Right lobe of liver (tissue), 6 donors: ENCODE results near the gene SLC6A19. TPM values are rescaled to one million over a fixed set of nuclear protein-coding genes. Genes with fewer than 3 reads are reported as not detected.
A peak's percentile ranks its signal among the peaks of the same experiment; 100 is the strongest.

ENCODE experiments used
- ATAC-seq, 4 donors: fragments of 200-7000 bp; cut with Tn5 transposase; one replicate each; pipeline ENCODE4 v1.9.1; 2020; ENCODE audit warnings: mild to moderate bottlenecking in 4 of 4, moderate library complexity in 4 of 4
- DNase-seq, 3 donors: peaks; one replicate each; pipeline ENCODE4 v3.0.0-alpha.2; 2020
- H3K27ac ChIP-seq, 3 donors: fragments of 200-600 bp; one replicate each; pipeline ENCODE4 v1.8.0; 2022
- H3K27me3 ChIP-seq, 2 donors: fragments of 200-600 bp; one replicate each; pipeline ENCODE4 v1.8.0; 2022
- H3K36me3 ChIP-seq, 4 donors: fragments of 200-600 bp; sonication (generic) in 1 of 4; one replicate each; pipeline versions ENCODE4 v1.5.1 to v1.8.0; 2017 to 2022; ENCODE audit warnings: control low read depth in 1 of 4
- H3K4me1 ChIP-seq, 4 donors: fragments of 200-600 bp; sonication (generic) in 1 of 4; one replicate each; pipeline versions ENCODE4 v1.5.1 to v1.8.0; 2017 to 2022; ENCODE audit warnings: control low read depth in 1 of 4
- H3K4me3 ChIP-seq, 3 donors: fragments of 200-600 bp; one replicate each; pipeline ENCODE4 v1.8.0; 2022
- H3K9me3 ChIP-seq, 4 donors: fragments of 200-600 bp; sonication (generic) in 1 of 4; one replicate each; pipeline versions ENCODE4 v1.5.1 to v1.8.0; 2017 to 2022; ENCODE audit warnings: control low read depth in 1 of 4
- POLR2A ChIP-seq: fragments of 450-650 bp; IDR thresholded peaks from one replicate; pipeline ENCODE4 v1.6.1; 2017; ENCODE audit warnings: antibody characterized with exemption, mild to moderate bottlenecking
- WGBS: methylation state at CpG from one replicate; pipeline ENCODE4 v1.1.6; 2018; ENCODE audit warnings: low coverage, low lambda C conversion rate; ENCODE audit not compliant: insufficient coverage; ENCODE audit errors: missing lambda C conversion rate; 5-methylcytosine and 5-hydroxymethylcytosine counted together
- intact Hi-C, 2 donors: fragments of 100-400 bp; cut with DNase I; formaldehyde crosslinking; loops; one replicate each; pipeline versions ENCODE4 v1.11.2 to v1.14.1; 2022
- total RNA-seq, 6 experiments: library from RNA; depleted of rRNA in 2 of 6; stranded (reverse); fragments of >200 nt in 2 of 6; fragmentation: NEBNext Ultra II Directional in 3 of 6; extraction: Animal tissue kit (Norgen Biotek cat#: 25700) in 3 of 6; gene quantifications; one replicate each; pipeline versions ENCODE4 v1.1.0 to v1.2.4, GENCODE V29; 2016 to 2023
- TF ChIP-seq, protein P1 (sequence below), 4 donors: fragments of 200-600 bp in 3 of 4; fragments of 450-650 bp in 1 of 4; IDR thresholded peaks; one replicate each; pipeline versions ENCODE4 v1.5.1 to v1.8.0; 2016 to 2022; ENCODE audit warnings: antibody characterized with exemption in 4 of 4, mild to moderate bottlenecking in 2 of 4
- donor health status: DM: no; HTN: yes; CAD: no.
- donor health status: DM: no; HTN: no; CAD: no.
- donor health status: DM: no; HTN: no; CAD: no.
- donor health status: DM: no; HTN: yes; CAD: no.
- donor health status: DM: no; HTN: yes; CAD: no.

Gene SLC6A19
- total RNA-seq, 6 experiments from 2014 or later, result 0.12 to 0.93 (median 0.41) TPM

DNA sequence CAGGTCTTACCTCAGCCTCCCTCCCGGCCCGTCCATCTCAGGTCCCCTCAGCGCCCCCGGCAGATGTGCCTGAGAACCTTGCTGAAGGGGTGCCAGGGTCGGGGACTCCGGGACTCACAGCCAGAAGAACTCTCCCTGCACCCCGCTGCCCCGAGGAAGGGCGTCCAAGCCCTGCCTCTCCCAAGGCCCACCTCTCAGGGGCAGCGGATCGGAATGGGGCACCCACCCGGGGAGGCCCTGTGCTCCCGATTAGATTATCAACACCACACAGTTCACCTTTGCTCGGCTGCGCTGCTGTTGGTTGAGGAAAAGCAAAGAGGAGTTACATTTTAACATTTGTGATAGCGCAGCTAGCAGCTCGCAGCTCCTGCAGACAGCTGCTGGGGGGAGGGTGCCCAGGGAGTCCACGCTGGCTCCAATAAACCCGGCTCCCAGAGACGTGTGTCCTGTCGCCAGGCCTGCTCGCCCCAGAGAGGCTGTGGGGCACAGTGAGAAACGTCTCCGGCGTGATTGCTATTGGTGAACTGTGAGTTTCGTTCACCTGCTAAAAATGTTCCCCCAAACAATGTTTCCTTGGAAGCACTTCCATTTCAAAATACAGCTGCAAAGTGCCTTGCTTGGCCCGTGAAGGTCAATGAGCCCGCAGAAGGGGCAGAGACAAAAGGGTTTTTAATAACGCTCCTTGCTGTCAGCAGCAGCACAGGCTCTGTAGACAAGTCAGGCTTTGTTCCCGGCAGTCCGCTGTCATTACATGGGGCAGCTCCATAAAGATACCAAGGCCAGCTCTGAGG is 18.6 kb upstream of the SLC6A19 start:
- intact Hi-C loops, result loop anchor here (5.0 to 10.0 kb wide), 2 partner anchors 152 to 154 kb away; no protein-coding TSS in a partner anchor
- H3K4me3 ChIP-seq, result peak overlapping the region; percentile 30 to 57 (median 49)
- peak overlapping the region; percentile 56 to 95 (median 82) for H3K27ac ChIP-seq
- no peaks in the 10 kb centered on the region for H3K36me3 ChIP-seq
- TF ChIP-seq POLR2A, result peak; percentile 82
- TF ChIP-seq, protein P1, sequence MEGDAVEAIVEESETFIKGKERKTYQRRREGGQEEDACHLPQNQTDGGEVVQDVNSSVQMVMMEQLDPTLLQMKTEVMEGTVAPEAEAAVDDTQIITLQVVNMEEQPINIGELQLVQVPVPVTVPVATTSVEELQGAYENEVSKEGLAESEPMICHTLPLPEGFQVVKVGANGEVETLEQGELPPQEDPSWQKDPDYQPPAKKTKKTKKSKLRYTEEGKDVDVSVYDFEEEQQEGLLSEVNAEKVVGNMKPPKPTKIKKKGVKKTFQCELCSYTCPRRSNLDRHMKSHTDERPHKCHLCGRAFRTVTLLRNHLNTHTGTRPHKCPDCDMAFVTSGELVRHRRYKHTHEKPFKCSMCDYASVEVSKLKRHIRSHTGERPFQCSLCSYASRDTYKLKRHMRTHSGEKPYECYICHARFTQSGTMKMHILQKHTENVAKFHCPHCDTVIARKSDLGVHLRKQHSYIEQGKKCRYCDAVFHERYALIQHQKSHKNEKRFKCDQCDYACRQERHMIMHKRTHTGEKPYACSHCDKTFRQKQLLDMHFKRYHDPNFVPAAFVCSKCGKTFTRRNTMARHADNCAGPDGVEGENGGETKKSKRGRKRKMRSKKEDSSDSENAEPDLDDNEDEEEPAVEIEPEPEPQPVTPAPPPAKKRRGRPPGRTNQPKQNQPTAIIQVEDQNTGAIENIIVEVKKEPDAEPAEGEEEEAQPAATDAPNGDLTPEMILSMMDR (IDR thresholded peaks at IDR 0.05), result no peak
- peaks cover 0 to 58% (median 27%) of the 10 kb centered on the region in 4 donors for H3K4me1 ChIP-seq
- H3K9me3 ChIP-seq, result no peaks in the 10 kb centered on the region
- ATAC-seq, result peak; percentile 43 to 65 (median 62)
- 20% methylated on average over 8 of the region's 31 CpGs for WGBS
- peak; percentile 77 to 91 (median 90) for DNase-seq
- H3K27me3 ChIP-seq, result no peaks in the 10 kb centered on the region

DNA sequence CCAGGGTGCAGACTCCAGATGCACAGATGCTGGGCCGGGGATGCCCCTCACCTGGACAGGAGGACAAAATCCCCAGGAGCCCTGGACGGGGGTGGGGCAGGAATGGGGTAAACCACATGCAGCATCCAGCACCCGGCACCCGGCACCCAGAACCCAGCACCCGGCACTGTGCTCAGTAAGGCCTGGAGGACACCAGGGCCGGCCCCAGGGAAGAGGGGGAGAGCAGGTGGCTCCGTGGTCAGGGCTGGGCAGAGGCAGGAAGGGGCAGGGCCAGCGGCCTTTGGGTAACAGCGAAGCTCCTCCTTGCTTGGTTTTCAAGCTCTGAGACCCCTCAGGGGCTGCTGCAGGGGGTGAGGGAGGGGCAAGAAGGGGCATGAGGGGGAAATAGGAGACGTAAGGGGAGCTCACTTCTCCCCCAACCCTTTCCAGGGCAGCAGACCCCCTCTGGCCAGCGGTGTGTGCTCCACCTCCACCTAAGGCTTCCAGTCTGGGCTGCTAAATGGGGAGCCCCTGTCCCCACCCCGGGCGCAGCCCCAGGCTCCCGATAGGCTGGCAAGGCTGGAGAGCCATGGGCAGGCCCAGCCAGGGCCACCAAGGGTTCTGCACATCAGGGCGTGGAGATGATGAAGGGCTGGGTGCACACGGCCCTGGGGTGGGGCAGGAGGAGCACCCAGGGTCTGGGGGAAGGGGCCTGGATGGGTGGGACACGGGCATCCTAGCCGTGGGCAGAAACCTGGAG is 17.8 kb upstream of the SLC6A19 start:
- no peak overlapping the region for H3K4me3 ChIP-seq
- peaks cover 0 to 58% (median 27%) of the 10 kb centered on the region in 4 donors for H3K4me1 ChIP-seq
- no peak for ATAC-seq
- no peaks in the 10 kb centered on the region for H3K27me3 ChIP-seq
- intact Hi-C loops, result loop anchor here (5.0 to 10.0 kb wide), 2 partner anchors 151 to 154 kb away; no protein-coding TSS in a partner anchor
- DNase-seq, result peak in 1 of 3 donors; percentile 62
- 80% methylated on average over 1 of the region's 18 CpGs for WGBS
- TF ChIP-seq, protein P1 (IDR thresholded peaks at IDR 0.05), result no peak
- no peak for TF ChIP-seq POLR2A
- no peaks in the 10 kb centered on the region for H3K36me3 ChIP-seq
- no peaks in the 10 kb centered on the region for H3K9me3 ChIP-seq
- peak overlapping the region; percentile 56 to 95 (median 82) for H3K27ac ChIP-seq

DNA sequence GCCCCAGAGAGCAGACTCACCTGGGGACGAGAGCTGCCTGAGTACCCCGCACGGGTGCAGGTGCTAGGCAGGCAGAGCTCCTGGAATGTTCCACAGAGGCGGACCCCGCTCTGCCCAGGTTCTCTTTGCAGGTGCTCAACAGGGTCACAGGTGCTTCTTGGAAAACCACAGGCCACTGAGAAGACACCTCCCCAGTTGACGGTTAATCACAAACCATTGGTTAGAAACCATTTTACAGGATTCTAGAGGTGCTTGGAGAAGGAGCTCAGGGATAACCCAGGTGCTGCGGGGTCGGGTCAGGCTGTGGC is 17.3 kb upstream of the SLC6A19 start:
- no peaks in the 10 kb centered on the region for H3K36me3 ChIP-seq
- no peak overlapping the region for H3K4me3 ChIP-seq
- H3K4me1 ChIP-seq, result peaks cover 0 to 58% (median 27%) of the 10 kb centered on the region in 4 donors
- TF ChIP-seq, protein P1 (IDR thresholded peaks at IDR 0.05), result no peak
- TF ChIP-seq POLR2A, result no peak
- ATAC-seq, result no peak
- peak overlapping the region in 1 of 3 donors; percentile 95 for H3K27ac ChIP-seq
- intact Hi-C loops, result loop anchor here (5.0 to 10.0 kb wide), 2 partner anchors 151 to 153 kb away; no protein-coding TSS in a partner anchor
- DNase-seq, result no peak
- H3K27me3 ChIP-seq, result no peaks in the 10 kb centered on the region
- no peaks in the 10 kb centered on the region for H3K9me3 ChIP-seq
- WGBS, result no CpG with 5 or more reads among the region's 8 CpGs

DNA sequence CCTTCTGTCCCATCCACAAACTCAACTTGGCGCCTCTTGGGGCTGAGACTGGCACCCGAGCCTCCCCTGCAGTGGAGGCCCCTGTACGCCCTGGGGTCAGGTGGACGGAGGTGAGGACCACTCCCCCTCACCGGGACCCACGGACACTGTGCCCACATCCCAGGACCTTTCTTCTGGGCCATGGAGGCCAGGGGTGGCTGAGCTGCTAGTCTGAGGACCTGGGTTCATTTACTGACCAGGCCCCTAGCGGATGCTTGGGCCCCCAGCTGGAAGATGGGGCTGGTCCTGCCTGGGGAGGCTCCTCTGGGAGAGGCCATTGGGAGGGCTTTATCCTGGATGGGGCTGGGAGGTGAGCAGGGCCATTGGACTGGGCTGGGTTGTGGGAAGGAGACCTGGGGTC is 16.9 kb upstream of the SLC6A19 start:
- Histone ChIP-seq H3K27me3 (no peaks in the 10 kb centered on the region), H3K4me1 (peaks cover 0 to 58% (median 27%) of the 10 kb centered on the region in 4 donors), H3K27ac (peak overlapping the region in 1 of 3 donors; percentile 95), H3K4me3 (no peak overlapping the region), H3K9me3 (no peaks in the 10 kb centered on the region), H3K36me3 (no peaks in the 10 kb centered on the region)
- no CpG with 5 or more reads among the region's 7 CpGs for WGBS
- no peak for TF ChIP-seq POLR2A
- TF ChIP-seq, protein P1 (IDR thresholded peaks at IDR 0.05), result no peak
- DNase-seq (peak in 1 of 3 donors; percentile 44), ATAC-seq (no peak)
- intact Hi-C loops, result loop anchor here (5.0 to 10.0 kb wide), 2 partner anchors 150 to 153 kb away; no protein-coding TSS in a partner anchor
